ENCODE measurements around the gene ENPP3. TPM values are rescaled to one million over a fixed set of nuclear protein-coding genes. Genes with fewer than 3 reads are reported as not detected.

ENPP3 gene
- total and polyA plus RNA-seq, 2 experiments from 2014 or later = not detected

DNA sequence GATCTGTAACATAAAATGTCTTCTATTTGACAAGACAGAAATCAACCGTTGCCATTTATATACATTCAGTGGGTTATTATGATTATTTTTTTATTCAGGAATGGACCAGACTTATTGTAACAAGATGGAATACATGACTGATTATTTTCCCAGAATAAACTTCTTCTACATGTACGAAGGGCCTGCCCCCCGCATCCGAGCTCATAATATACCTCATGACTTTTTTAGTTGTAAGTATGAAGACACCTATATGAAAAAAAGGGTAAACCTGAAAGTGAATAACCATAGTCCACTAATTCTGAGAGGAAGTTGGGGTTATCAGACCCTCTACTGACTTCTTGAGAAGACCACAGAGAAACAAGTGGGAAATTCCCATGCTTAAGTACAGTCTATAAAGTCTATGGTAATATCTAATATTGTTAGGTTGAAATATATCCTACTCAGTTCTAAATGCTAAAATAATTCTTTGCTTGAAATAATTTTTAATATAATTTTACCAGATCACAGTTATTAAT lies 48.2 kb downstream of the ENPP3 start:
- H3K9me2 ChIP-seq (ENCODE audit: insufficient read depth) = no peaks in the 10 kb centered on the region; the same call in 1 of the 2 replicates
- H3K4me3 ChIP-seq = no peak overlapping the region
- H3K27me3 ChIP-seq (ENCODE audit: insufficient read depth) = no peaks in the 10 kb centered on the region
- Mint-ChIP-seq H3K4me3 (no peak overlapping the region), H3K27ac (no peak overlapping the region), H3K4me1 (peaks cover 11% of the 10 kb centered on the region), H3K36me3 (ENCODE audit: low read depth) (no peaks in the 10 kb centered on the region), H3K27me3 (ENCODE audit: insufficient read depth, low read depth, poor library complexity) (no peaks in the 10 kb centered on the region), H3K9me3 (no peaks in the 10 kb centered on the region; the same call in 2 of the 3 replicates)
- no peak overlapping the region for H2AFZ ChIP-seq
- H3F3A ChIP-seq (replicated peaks; ENCODE audit: low read depth) = no peaks in the 10 kb centered on the region
- no peaks in the 10 kb centered on the region for H3K79me2 ChIP-seq (replicated peaks; ENCODE audit: insufficient read depth)
- no peak for ATAC-seq
- H3K36me3 ChIP-seq (ENCODE audit: insufficient read depth) = no peaks in the 10 kb centered on the region
- no peaks in the 10 kb centered on the region for H4K20me1 ChIP-seq (replicated peaks; ENCODE audit: insufficient read depth)
- H3K4me1 ChIP-seq (ENCODE audit: insufficient read depth) = peaks cover 15% of the 10 kb centered on the region
- TF ChIP-seq CREB1 (CRISPR knock-in tag; IDR thresholded peaks at IDR 0.05; ENCODE audit: low read depth) (no peak), NANOG (IDR thresholded peaks at IDR 0.05; ENCODE audit: borderline replicate concordance) (no peak), POLR2AphosphoS5 (IDR thresholded peaks at IDR 0.05; ENCODE audit: low read depth) (no peak), EZH2phosphoT487 (IDR thresholded peaks at IDR 0.05; ENCODE audit: unreplicated experiment) (no peak), EZH2 (IDR thresholded peaks at IDR 0.05; ENCODE audit: low read depth, unreplicated experiment) (no peak), STAT1 (IDR thresholded peaks at IDR 0.05; ENCODE audit: unreplicated experiment) (no peak), JUNB (IDR thresholded peaks at IDR 0.05; ENCODE audit: unreplicated experiment) (no peak)
- TF ChIP-seq, protein P1, sequence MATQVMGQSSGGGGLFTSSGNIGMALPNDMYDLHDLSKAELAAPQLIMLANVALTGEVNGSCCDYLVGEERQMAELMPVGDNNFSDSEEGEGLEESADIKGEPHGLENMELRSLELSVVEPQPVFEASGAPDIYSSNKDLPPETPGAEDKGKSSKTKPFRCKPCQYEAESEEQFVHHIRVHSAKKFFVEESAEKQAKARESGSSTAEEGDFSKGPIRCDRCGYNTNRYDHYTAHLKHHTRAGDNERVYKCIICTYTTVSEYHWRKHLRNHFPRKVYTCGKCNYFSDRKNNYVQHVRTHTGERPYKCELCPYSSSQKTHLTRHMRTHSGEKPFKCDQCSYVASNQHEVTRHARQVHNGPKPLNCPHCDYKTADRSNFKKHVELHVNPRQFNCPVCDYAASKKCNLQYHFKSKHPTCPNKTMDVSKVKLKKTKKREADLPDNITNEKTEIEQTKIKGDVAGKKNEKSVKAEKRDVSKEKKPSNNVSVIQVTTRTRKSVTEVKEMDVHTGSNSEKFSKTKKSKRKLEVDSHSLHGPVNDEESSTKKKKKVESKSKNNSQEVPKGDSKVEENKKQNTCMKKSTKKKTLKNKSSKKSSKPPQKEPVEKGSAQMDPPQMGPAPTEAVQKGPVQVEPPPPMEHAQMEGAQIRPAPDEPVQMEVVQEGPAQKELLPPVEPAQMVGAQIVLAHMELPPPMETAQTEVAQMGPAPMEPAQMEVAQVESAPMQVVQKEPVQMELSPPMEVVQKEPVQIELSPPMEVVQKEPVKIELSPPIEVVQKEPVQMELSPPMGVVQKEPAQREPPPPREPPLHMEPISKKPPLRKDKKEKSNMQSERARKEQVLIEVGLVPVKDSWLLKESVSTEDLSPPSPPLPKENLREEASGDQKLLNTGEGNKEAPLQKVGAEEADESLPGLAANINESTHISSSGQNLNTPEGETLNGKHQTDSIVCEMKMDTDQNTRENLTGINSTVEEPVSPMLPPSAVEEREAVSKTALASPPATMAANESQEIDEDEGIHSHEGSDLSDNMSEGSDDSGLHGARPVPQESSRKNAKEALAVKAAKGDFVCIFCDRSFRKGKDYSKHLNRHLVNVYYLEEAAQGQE (IDR thresholded peaks at IDR 0.05; ENCODE audit: unreplicated experiment) = no peak
- no peak for DNase-seq (ENCODE audit: low spot score)
- H3K4me2 ChIP-seq = no peak overlapping the region
- H3K27ac ChIP-seq (ENCODE audit: low read depth) = no peak overlapping the region

DNA sequence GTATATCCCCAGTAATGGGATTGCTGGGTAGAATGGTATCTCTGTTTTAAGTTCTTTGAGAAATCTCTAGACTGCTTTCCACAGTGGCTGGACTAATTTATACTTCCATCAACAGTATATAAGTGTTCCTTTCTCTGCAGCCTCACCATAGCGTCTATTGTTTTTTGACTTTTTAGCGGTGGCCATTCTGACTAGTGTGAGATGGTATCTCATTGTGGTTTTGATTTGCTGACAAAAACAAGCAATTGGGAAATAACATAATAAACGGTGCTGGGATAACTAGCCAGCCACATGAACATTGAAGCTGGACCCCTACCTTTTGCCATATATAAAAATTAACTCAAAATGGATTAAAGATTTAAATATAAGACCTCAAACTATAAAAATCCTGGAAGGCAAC lies 49.9 kb downstream of the ENPP3 start:
- ATAC-seq (no peak), DNase-seq (ENCODE audit: low spot score) (no peak)
- Histone ChIP-seq H3K36me3 (ENCODE audit: insufficient read depth) (no peaks in the 10 kb centered on the region), H3K27ac (ENCODE audit: low read depth) (no peak overlapping the region), H3F3A (replicated peaks; ENCODE audit: low read depth) (no peaks in the 10 kb centered on the region), H3K9me2 (ENCODE audit: insufficient read depth) (no peaks in the 10 kb centered on the region), H3K4me2 (no peak overlapping the region), H3K4me3 (no peak overlapping the region), H2AFZ (no peak overlapping the region), H4K20me1 (replicated peaks; ENCODE audit: insufficient read depth) (no peaks in the 10 kb centered on the region), H3K4me1 (ENCODE audit: insufficient read depth) (peaks cover 15% of the 10 kb centered on the region), H3K79me2 (replicated peaks; ENCODE audit: insufficient read depth) (no peaks in the 10 kb centered on the region), H3K27me3 (ENCODE audit: insufficient read depth) (no peaks in the 10 kb centered on the region)
- Mint-ChIP-seq H3K4me3 (no peak overlapping the region), H3K27me3 (ENCODE audit: insufficient read depth, low read depth, poor library complexity) (no peaks in the 10 kb centered on the region), H3K27ac (no peak overlapping the region), H3K9me3 (no peaks in the 10 kb centered on the region; the same call in 2 of the 3 replicates), H3K36me3 (ENCODE audit: low read depth) (no peaks in the 10 kb centered on the region), H3K4me1 (peaks cover 11% of the 10 kb centered on the region)
- TF ChIP-seq ZNF114 (CRISPR knock-in tag; IDR thresholded peaks at IDR 0.05) (no peak), POLR2AphosphoS5 (IDR thresholded peaks at IDR 0.05; ENCODE audit: low read depth) (no peak), JUNB (IDR thresholded peaks at IDR 0.05; ENCODE audit: unreplicated experiment) (no peak), STAT1 (IDR thresholded peaks at IDR 0.05; ENCODE audit: unreplicated experiment) (no peak)
- TF ChIP-seq, protein P2, sequence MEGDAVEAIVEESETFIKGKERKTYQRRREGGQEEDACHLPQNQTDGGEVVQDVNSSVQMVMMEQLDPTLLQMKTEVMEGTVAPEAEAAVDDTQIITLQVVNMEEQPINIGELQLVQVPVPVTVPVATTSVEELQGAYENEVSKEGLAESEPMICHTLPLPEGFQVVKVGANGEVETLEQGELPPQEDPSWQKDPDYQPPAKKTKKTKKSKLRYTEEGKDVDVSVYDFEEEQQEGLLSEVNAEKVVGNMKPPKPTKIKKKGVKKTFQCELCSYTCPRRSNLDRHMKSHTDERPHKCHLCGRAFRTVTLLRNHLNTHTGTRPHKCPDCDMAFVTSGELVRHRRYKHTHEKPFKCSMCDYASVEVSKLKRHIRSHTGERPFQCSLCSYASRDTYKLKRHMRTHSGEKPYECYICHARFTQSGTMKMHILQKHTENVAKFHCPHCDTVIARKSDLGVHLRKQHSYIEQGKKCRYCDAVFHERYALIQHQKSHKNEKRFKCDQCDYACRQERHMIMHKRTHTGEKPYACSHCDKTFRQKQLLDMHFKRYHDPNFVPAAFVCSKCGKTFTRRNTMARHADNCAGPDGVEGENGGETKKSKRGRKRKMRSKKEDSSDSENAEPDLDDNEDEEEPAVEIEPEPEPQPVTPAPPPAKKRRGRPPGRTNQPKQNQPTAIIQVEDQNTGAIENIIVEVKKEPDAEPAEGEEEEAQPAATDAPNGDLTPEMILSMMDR (conservative IDR thresholded peaks at IDR 0.05; ENCODE audit: low read depth in 2 of 2) = no peak
- TF ChIP-seq, protein P1 (IDR thresholded peaks at IDR 0.05; ENCODE audit: unreplicated experiment) = no peak
